GM19395 (cell line): ENCODE measurements around the gene AGL.
A peak's percentile ranks its signal among the peaks of the same experiment; 100 is the strongest.
"Not testable (repeated sequence)": the region's sequence is repeated elsewhere in the genome, so short reads cannot be mapped to it uniquely, and the experiment has no call there.

Experiments
- ATAC-seq: cut with Tn5 transposase; IDR thresholded peaks from one replicate; pipeline ENCODE4 v1.9.1; 2021; ENCODE audit warnings: mild to moderate bottlenecking, moderate library complexity; ENCODE audit not compliant: unreplicated experiment

Gene AGL

DNA sequence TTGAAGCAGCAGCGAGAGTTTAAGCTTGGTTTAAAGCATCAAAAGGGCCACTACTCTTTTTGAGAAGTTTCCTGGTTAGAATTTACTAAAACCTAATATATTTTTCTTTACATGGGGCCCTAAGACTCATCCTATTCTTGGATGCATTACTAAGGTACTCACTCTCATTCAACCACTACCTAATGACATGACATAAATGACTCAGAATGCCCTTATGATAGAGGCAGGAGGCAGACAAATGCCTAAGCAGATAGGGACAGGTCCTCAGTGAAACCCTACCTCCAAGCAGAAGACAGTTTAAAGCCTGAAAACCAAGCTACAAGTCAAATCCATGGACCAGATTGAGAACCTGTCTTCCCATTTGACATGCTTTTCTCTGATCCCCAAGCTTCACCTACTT lies 85.4 kb downstream of the AGL start:
- ATAC-seq = no peak

- no peak for ATAC-seq
These were observed 85.9 kb downstream of the AGL start for GRCh38 chr1:99936071-99936470.

GRCh38 chr1:99942723-99943122 lies 92.6 kb downstream of the AGL start:
- no peak for ATAC-seq

DNA sequence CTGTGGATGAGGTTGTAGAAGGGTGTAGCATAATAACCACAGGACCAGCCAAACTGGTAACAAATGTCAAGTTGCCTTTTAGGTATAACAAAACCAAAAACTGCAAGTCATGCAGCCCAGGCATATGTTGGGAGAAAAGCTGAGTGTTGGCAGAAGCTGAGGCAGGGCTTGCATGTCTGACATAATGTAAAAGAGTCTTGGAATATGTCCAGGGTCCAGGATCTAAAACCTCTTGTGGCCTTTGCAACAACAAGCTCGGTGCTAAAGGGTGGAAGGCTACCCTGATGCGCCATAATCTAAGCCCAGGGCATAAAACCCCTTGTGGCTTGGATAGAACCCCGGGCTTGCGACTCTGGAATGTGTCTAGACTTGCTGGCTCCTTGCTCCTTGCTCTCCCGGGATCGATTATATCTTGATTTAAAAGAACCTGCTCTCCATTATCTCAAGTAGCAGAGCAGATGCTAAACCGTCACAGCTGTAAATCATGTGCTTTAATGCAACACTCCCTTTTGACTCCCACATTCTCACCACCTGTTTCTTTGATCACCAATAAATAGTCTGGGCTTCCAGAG lies 93.1 kb downstream of the AGL start:
- no peak for ATAC-seq

- no peak for ATAC-seq
These were observed 94.0 kb downstream of the AGL start for GRCh38 chr1:99944192-99944591.

DNA sequence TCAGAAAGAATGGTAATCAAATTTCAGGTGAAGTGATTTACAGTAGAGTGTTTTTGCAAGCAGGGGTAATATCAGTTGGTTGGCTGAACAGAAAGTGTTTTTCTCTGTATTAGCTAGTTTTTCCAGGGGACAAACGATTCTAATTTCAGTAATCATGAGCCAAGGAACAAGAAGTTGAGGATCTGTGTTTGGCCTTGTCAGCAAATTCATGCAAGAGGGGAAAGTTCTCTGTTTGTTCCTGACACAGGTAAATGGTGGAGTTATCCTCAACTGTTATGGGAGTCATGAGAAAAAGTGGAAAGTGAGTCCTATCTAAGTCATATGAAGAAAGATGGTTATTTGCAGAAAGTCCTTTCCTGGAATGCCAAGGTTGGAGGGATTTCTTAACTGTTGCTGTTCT lies 95.0 kb downstream of the AGL start:
- no peak for ATAC-seq

DNA sequence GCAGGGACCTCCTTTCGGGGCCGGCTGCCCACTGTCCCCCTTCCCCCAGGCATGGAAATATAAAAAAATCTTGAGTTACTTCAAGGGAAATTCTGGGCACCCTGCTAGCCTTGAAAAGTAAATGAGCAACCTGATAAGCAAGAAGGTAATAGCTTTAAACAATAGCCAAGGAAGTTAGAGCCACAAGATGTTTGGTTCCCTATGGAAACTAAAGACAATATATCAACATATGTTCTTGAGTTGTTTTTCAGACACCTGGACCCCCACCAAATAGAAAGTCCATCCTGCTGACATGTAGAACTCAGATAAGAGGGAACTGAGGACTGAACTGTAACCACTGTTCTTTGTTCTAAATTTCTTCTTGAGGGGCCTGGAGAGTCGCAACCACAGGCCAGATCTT lies 100.3 kb downstream of the AGL start:
- ATAC-seq = no peak

GRCh38 chr1:99952522-99952921 lies 102.4 kb downstream of the AGL start:
- ATAC-seq = no peak

GRCh38 chr1:99955375-99955774 lies 105.2 kb downstream of the AGL start:
- no peak for ATAC-seq

DNA sequence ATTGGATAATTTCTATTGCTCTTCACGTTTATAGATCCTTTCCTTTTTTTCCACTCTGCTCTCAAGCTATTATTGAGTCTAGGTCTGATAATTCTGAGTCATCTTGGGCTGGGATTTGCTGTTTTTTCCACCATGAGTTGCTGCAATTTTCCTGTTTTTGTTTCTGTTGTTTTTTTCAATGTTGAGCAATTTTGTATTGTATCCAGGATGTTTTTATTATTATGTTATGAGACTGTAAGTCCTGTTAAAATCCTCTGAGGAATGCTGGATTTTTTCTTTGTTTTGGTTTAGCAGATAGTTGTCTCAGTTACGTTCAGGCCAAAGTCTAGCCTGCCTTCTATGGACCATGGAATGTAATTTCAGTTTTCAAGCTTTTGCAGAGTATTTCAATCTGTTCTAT lies 106.6 kb downstream of the AGL start:
- ATAC-seq = no peak

DNA sequence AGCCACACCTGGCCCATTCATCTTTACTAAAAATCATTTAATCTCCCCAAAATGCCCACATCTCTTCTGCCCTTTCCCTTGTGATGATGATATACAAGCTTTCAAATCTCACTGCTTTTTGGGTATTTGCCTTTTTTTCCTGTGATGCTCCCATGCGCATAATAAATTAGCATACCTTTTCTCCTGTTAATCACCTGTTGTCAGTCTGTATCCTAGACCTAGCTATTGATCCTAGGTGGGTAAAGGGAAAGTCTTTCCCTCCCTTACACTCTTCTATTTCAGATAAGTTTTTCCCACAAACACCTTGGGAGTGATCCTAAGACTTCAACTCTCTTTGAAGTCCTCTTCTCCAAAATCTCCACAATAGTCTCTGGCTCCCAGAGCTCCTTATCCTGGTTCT lies 107.7 kb downstream of the AGL start:
- no peak for ATAC-seq

DNA sequence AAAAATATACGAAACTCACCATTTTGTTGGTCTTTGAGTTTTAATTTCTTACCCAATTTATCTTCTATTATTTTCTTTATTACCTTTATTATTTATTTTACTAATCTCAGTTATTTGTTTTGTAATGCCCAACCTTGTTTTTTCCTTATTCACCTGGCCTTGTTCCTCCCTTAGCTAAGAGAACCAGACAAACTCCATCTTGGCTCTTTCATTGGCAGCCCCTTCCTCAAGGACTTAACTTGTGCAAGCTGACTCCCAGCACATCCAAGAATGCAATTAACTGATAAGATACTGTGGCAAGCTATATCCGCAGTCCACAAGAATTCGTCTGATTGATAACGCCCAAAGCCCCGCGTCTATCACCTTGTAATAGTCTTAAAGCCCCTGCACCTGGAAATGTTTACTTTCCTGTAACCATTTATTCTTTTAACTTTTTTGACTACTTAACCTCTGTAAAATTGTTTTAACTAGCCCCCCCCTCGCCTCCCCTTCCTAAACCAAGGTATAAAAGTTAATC lies 109.1 kb downstream of the AGL start:
- not testable (repeated sequence) for ATAC-seq

DNA sequence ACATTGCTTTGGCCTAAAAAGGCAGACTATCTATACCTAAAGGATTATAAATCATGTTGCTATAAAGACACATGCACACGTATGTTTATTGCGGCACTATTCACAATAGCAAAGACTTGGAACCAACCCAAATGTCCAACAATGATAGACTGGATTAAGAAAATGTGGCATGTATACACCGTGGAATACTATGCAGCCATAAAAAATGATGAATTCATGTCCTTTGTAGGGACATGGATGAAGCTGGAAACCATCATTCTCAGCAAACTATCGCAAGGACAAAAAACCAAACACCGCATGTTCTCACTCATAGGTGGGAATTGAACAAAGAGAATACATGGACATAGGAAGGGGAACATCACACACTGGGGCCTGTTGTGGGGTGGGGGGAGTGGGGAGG lies 110.1 kb downstream of the AGL start:
- not testable (repeated sequence) for ATAC-seq

- no peak for ATAC-seq
These were observed 113.1 kb downstream of the AGL start for GRCh38 chr1:99963041-99963795.

DNA sequence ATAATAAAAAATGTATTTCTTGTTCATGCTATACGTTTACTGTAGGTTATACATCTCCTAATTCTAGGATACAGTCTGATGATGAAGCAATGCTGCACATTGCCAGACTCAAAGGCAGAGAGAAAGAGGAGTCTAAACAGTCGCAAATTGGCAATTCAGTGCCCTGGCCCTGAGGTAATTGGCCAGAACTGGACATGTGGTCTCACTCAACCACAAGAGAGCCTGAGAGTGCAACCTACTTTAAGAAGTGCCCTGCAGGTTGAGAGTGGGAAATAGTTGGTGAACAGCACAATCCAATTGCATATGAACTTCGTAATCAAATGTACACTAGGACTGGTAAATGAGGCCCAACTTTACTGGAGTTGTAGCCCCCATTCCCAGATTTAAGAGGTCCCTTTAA lies 114.6 kb downstream of the AGL start:
- ATAC-seq = no peak

DNA sequence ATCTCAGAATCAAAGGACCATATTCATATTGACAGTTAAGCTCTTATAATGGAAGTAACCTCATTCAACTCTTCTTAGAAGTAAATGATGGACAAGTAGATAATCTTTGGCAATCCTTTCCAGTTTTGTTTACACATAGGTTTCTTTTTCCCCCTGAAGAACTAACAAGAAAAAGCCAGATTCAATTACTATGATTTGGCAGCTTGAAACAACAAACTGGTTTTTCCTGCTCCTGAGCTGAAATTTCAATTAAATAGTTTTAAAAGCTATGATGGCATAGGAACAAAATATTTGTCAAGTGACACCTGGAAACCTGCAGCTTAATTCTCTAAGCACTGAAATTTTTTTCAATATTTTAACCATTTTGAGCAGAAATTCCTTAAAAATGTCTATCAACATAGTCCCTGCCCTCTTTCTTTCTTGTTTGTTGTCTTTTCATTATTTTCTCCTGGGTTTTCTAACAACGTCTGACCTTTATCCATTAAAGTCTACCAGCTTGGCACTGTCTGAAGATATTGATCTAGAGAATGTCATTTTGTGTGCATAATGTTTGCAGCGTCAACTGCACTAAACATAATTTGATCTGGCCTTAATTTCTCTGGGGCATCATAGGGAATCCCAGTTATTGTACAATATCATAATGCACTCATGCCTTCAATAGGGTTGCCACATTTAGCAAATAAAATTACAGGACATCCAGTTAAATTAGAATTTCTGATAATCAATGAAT lies 115.7 kb downstream of the AGL start:
- no peak for ATAC-seq

GRCh38 chr1:99968214-99968613 lies 118.1 kb downstream of the AGL start:
- no peak for ATAC-seq

DNA sequence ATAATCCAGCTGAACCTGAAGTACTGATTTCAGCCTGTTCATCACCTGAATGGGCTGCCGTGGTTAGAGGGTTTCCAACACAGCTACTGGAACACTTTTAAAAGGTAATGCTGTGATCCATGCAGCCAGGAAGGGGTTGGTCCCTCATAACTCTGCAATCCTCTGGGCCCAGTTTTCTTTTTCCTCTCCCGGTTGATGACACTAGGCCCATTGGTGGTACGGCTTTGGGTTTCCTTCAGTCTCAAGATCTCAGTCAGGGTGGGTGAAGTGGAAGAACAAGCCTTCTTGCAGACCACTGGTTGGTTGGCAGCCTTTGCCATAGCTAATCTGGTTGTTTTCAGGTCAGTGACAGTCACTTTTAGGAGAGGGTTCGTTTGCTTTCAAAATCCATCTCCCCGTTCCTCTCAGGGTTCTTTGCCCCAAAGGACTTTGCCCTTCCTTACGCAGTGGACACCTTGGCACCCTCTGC lies 119.1 kb downstream of the AGL start:
- ATAC-seq = peak; percentile 20

DNA sequence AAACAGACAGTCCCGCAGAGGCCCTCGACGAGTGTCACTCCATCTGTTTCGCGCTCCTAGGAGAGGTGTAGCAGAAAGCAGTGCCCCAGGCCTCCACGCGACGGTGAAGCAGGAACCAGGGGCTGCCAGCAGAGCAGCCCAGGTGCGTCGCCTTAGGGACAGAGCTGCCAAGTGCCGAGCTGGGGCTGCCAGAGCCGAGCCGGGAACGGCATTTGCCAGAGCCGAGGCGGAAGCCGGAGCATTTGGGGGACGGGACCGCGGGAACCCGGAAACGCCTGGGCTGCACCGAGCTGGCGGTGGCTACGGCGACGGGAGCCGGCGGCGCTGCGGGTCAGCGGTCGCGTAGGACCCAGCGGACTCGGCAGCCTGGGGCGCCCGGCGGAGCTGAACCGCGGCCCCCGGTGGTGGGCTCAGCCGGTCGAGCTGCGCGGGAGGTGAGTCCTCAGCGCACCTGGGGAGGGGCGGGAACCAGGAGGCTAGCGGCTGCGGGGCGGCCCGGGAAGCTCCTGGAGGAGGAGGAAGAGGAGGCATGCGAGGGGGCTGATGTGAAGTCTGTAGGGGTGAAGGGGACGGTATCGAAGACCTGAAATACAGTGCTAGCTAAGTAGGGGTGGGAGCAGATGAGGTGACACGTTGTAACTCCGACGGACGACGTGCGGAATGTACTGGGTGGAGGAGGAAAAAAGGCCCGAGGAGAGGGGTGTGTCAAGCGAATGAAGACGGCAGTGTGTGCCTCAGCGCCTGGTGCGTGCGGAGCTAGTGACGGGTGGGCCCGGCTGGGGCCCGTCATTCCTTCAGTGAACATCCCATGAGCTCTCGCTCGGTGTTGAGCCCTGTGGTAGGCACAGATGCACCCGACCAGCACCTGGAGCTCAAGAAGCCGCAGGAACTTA lies 119.8 kb downstream of the AGL start, which contains the start of gene SLC35A3:
SLC35A3 (plus strand) TSS at position 268 of the 893 bp plus-strand sequence. CDS start 23,559 bp downstream, outside the sequence.
- peak; percentile 90 for ATAC-seq

- no peak for ATAC-seq
These were observed 120.6 kb downstream of the AGL start for GRCh38 chr1:99970713-99971255.
